ENCODE measurements around the gene PI3. TPM values are rescaled to one million over a fixed set of nuclear protein-coding genes. Genes with fewer than 3 reads are reported as not detected.

Gene PI3
- total RNA-seq, 6 donors from 2014 or later: 3.2 to 16.7 (median 5.2) TPM; not detected in 1

- no peaks in the 10 kb centered on the region for H3K4me1 ChIP-seq
- TF ChIP-seq, protein P1, sequence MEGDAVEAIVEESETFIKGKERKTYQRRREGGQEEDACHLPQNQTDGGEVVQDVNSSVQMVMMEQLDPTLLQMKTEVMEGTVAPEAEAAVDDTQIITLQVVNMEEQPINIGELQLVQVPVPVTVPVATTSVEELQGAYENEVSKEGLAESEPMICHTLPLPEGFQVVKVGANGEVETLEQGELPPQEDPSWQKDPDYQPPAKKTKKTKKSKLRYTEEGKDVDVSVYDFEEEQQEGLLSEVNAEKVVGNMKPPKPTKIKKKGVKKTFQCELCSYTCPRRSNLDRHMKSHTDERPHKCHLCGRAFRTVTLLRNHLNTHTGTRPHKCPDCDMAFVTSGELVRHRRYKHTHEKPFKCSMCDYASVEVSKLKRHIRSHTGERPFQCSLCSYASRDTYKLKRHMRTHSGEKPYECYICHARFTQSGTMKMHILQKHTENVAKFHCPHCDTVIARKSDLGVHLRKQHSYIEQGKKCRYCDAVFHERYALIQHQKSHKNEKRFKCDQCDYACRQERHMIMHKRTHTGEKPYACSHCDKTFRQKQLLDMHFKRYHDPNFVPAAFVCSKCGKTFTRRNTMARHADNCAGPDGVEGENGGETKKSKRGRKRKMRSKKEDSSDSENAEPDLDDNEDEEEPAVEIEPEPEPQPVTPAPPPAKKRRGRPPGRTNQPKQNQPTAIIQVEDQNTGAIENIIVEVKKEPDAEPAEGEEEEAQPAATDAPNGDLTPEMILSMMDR (IDR thresholded peaks at IDR 0.05): no peak
- no peak for TF ChIP-seq EP300 (IDR thresholded peaks at IDR 0.05)
- no peak for TF ChIP-seq POLR2AphosphoS5 (IDR thresholded peaks at IDR 0.05)
- no peak for TF ChIP-seq POLR2A (IDR thresholded peaks at IDR 0.05)
- H3K4me3 ChIP-seq: no peak overlapping the region
- H3K9me3 ChIP-seq: peaks cover 0 to 14% (median 0%) of the 10 kb centered on the region in 4 donors
- H3K27me3 ChIP-seq: peaks cover 0 to 4% (median 0%) of the 10 kb centered on the region in 4 donors
- DNase-seq (no peak), ATAC-seq (ENCODE audit: low FRiP score in 2 of 2) (no peak)
- H3K36me3 ChIP-seq: no peaks in the 10 kb centered on the region
- WGBS, 2 donors: 88 to 89% methylated on average over 1 of the region's 1 CpG
- no peak overlapping the region for H3K27ac ChIP-seq
Measured at GRCh38 chr20:45164906-45165305, 9.8 kb upstream of the PI3 start.

GRCh38 chr20:45173522-45173921 is 1.2 kb upstream of the PI3 start:
- peaks cover 0 to 4% (median 0%) of the 10 kb centered on the region in 4 donors for H3K9me3 ChIP-seq
- DNase-seq: no peak
- H3K4me1 ChIP-seq: no peaks in the 10 kb centered on the region
- WGBS, 2 donors: 14 to 17% methylated on average over 1 of the region's 1 CpG
- no peak for TF ChIP-seq POLR2A (IDR thresholded peaks at IDR 0.05)
- TF ChIP-seq, protein P1 (IDR thresholded peaks at IDR 0.05): no peak
- TF ChIP-seq EP300 (IDR thresholded peaks at IDR 0.05): no peak
- TF ChIP-seq POLR2AphosphoS5 (IDR thresholded peaks at IDR 0.05): no peak
- ATAC-seq (ENCODE audit: low FRiP score in 2 of 2): no peak
- H3K27ac ChIP-seq: no peak overlapping the region
- no peak overlapping the region for H3K4me3 ChIP-seq
- H3K36me3 ChIP-seq: no peaks in the 10 kb centered on the region
- H3K27me3 ChIP-seq: no peaks in the 10 kb centered on the region

DNA sequence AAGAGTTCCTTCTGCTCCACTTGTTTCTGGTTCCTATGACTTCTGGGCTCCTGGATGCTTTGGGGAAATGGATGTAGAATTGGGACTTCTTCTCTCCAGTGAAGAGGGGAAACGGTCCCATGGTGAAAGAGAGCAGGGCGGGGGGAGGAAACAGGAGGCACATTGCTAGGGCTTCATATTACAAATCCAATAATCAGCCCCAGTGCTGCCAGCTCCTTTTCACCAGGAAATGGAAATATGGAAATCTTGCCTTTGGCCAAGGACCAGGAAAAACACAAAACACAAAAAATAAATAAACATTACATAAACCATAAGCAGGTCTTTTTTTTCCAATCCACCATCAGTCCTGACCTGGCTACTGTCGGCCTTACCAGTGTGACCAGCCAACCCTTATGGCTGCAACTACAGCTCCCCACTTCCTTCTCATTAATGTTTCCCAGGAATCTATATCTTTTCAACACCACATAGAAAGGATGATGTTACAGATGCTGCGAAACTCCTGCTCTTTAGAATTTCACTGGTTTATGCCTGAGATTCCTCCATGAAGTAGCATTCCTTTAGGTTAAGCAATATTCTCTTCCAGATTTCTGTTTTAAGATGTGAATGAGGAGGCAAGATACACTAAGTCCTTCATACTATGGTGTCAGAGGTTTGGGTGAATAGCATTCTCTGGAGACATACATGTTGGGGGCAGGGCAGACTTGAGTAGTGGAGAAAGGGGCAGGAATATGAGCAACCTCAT is 2.0 kb downstream of the PI3 start:
- Histone ChIP-seq H3K36me3 (no peaks in the 10 kb centered on the region), H3K9me3 (no peaks in the 10 kb centered on the region), H3K4me3 (no peak overlapping the region), H3K27me3 (no peaks in the 10 kb centered on the region), H3K27ac (no peak overlapping the region), H3K4me1 (no peaks in the 10 kb centered on the region)
- WGBS, 2 donors: 73 to 79% methylated on average over 4 of the region's 4 CpGs
- DNase-seq (no peak), ATAC-seq (ENCODE audit: low FRiP score in 2 of 2) (no peak)
- TF ChIP-seq POLR2AphosphoS5 (IDR thresholded peaks at IDR 0.05): no peak
- TF ChIP-seq POLR2A (IDR thresholded peaks at IDR 0.05): no peak
- no peak for TF ChIP-seq EP300 (IDR thresholded peaks at IDR 0.05)
- TF ChIP-seq, protein P1 (IDR thresholded peaks at IDR 0.05): no peak

DNA sequence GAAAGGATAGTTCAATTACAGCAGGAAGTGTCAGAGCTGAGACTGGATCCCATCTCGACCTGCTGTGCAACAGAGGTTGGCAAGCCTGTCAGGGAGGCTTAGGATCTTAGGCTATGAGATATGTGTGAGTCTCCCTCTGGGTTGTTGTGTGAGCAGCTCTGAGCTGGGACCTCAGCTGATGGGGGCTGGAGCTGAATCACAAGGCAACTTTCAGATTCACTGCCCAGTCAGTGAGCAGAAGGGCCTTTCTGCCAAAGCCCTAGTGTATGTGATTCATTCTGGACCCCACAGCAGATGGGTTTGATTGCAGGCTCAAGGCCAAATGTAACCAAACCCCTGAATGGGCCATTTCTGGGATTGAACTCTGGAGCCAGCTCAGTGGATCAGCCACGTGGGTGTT is 4.5 kb downstream of the PI3 start:
- no peak overlapping the region for H3K4me3 ChIP-seq
- H3K9me3 ChIP-seq: no peaks in the 10 kb centered on the region
- no peaks in the 10 kb centered on the region for H3K27me3 ChIP-seq
- 50 to 52% methylated on average over 1 to 2 of the region's 2 CpGs for WGBS, 2 donors
- ATAC-seq (ENCODE audit: low FRiP score in 2 of 2) (no peak), DNase-seq (no peak)
- no peaks in the 10 kb centered on the region for H3K4me1 ChIP-seq
- no peaks in the 10 kb centered on the region for H3K36me3 ChIP-seq
- no peak for TF ChIP-seq POLR2AphosphoS5 (IDR thresholded peaks at IDR 0.05)
- TF ChIP-seq, protein P1 (IDR thresholded peaks at IDR 0.05): no peak
- TF ChIP-seq POLR2A (IDR thresholded peaks at IDR 0.05): no peak
- TF ChIP-seq EP300 (IDR thresholded peaks at IDR 0.05): no peak
- H3K27ac ChIP-seq: peak overlapping the region in 1 of 4 donors; percentile 33

DNA sequence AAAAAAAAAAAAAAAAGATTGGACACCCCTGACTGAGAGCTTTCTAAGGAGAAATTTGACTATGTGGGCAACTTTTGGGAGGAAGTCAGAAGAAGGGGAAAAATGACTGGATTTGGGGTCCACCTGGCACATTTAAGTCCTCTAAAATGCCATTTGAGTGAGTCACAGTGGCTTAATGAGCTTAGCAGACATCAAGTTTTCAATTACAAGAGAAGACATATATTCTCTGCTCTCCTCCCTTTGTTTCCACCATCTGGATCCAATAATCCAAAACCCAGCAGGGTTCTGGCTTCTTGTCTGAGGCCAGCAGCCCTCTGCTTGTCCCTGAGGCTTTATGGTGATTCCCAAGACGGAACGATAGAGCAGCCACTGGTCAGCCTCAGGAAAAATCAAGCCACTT is 6.9 kb downstream of the PI3 start:
- no peak for ATAC-seq (ENCODE audit: low FRiP score in 2 of 2)
- no peaks in the 10 kb centered on the region for H3K27me3 ChIP-seq
- WGBS, 2 donors: 95% methylated on average over 2 of the region's 2 CpGs
- no peaks in the 10 kb centered on the region for H3K9me3 ChIP-seq
- DNase-seq: no peak
- no peak overlapping the region for H3K4me3 ChIP-seq
- no peaks in the 10 kb centered on the region for H3K36me3 ChIP-seq
- TF ChIP-seq POLR2AphosphoS5 (IDR thresholded peaks at IDR 0.05): no peak
- TF ChIP-seq, protein P1 (IDR thresholded peaks at IDR 0.05): no peak
- no peak for TF ChIP-seq EP300 (IDR thresholded peaks at IDR 0.05)
- no peak for TF ChIP-seq POLR2A (IDR thresholded peaks at IDR 0.05)
- H3K27ac ChIP-seq: no peak overlapping the region
- H3K4me1 ChIP-seq: no peaks in the 10 kb centered on the region
